ENCODE measurements around the gene KIRREL3. TPM values are rescaled to one million over a fixed set of nuclear protein-coding genes. Genes with fewer than 3 reads are reported as not detected.

KIRREL3 gene
- total RNA-seq, 5 donors from 2014 or later (not counting 1 experiment from before 2014, with no cell fraction given), result not detected

DNA sequence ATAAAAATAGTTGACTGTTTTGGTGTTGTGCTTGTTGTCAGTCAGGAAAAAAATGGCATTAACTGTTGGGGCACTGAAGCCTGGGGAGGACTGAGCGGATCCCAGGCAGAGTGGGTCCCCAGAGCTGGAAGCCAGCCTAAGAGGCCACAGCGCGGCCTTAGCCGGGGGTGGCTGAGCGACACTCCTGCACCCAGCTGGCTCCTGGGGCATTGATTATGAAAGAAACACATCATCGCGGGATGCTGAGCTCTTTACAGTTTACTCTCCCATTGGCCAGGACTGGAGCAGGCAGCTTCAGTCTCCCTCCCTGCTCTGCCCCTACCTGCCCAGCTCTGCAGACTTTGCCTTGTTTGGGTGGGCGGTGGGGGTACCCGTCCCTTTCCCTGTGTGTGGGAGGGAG lies 523.6 kb downstream of the KIRREL3 start:
- 77% methylated on average over 7 of the region's 9 CpGs for WGBS (ENCODE audit: insufficient coverage)
- no peak for ATAC-seq (replicated peaks in 1 of 4)
- no peak overlapping the region for H3K27ac Mint-ChIP-seq
- DNase-seq, result no peak
- no peak overlapping the region for H3K4me3 ChIP-seq (ENCODE audit: control insufficient read depth in 1 of 2, extremely low read depth in 1 of 2, low read length in 1 of 2)
- H3K4me1 ChIP-seq (ENCODE audit: control insufficient read depth in 1 of 2, extremely low read depth in 1 of 2, insufficient read depth in 2 of 2, low read length in 2 of 2), result peaks cover 11 to 20% of the 10 kb centered on the region in 2 experiments
- CTCF ChIA-PET, result interaction anchor here in 1 of 2 donors (0.6 to 0.7 kb wide), 2 partner anchors 38 to 41 kb away, joined by 3 to 5 read pairs; no protein-coding TSS in a partner anchor
- no peaks in the 10 kb centered on the region for H3K36me3 Mint-ChIP-seq
- no peaks in the 10 kb centered on the region for H3K9me3 Mint-ChIP-seq
- no peaks in the 10 kb centered on the region for H3K9me3 ChIP-seq
- no peaks in the 10 kb centered on the region for H3K36me3 ChIP-seq (ENCODE audit: control insufficient read depth in 2 of 2, extremely low read depth in 1 of 2, insufficient read depth in 1 of 2, low read length in 1 of 2)
- no peaks in the 10 kb centered on the region for H3K27me3 Mint-ChIP-seq
- no peak overlapping the region for H3K4me3 Mint-ChIP-seq
- POLR2A ChIA-PET, result no interaction called here
- H3K27me3 ChIP-seq (replicated peaks in 1 of 2; ENCODE audit: control insufficient read depth in 2 of 2, extremely low read depth in 1 of 2, insufficient read depth in 2 of 2, low read length in 1 of 2), result peaks cover 0 to 11% of the 10 kb centered on the region in 2 experiments
- H3K4me1 Mint-ChIP-seq, result peaks cover 13 to 22% (median 20%) of the 10 kb centered on the region in 3 donors
- no peak overlapping the region for H3K27ac ChIP-seq (ENCODE audit: low read length)

DNA sequence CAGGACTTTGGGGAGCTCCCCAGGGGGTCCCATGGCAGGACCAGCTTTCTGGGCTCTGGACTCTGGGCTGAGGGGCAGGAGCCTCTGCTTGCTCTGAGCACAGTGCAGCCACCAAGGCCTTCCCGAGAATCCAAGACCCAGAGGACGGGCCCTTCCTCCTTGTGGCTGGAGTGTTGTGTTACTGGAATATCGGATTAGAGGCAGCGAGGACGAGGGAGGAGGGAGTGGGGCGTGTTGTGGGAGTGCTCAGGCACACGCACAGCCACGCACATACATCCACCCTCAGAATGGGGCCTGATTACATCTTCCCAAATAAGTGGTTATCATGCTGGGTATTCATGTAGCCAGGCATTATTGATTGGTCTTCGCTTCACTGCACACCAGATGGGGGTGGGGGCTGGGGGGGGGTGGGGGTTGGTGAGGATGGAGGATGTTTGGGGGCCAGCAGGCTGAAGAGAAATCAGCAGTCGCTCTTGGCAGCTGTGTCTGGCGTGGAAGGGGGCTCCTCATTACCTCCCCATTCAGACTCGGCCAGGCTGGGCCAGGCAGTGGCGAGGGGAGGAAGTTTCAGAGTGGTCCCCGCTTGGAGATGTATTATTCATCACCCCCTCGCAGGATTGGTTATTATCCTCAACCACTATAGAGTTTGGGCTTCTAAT lies 524.2 kb downstream of the KIRREL3 start:
- Mint-ChIP-seq H3K4me3 (no peak overlapping the region), H3K27ac (no peak overlapping the region), H3K9me3 (no peaks in the 10 kb centered on the region), H3K27me3 (no peaks in the 10 kb centered on the region), H3K36me3 (no peaks in the 10 kb centered on the region), H3K4me1 (peaks cover 13 to 22% (median 20%) of the 10 kb centered on the region in 3 donors)
- Histone ChIP-seq H3K4me3 (ENCODE audit: control insufficient read depth in 1 of 2, extremely low read depth in 1 of 2, low read length in 1 of 2) (no peak overlapping the region), H3K36me3 (ENCODE audit: control insufficient read depth in 2 of 2, extremely low read depth in 1 of 2, insufficient read depth in 1 of 2, low read length in 1 of 2) (no peaks in the 10 kb centered on the region), H3K4me1 (ENCODE audit: control insufficient read depth in 1 of 2, extremely low read depth in 1 of 2, insufficient read depth in 2 of 2, low read length in 2 of 2) (peaks cover 11 to 20% of the 10 kb centered on the region in 2 experiments), H3K9me3 (no peaks in the 10 kb centered on the region), H3K27me3 (replicated peaks in 1 of 2; ENCODE audit: control insufficient read depth in 2 of 2, extremely low read depth in 1 of 2, insufficient read depth in 2 of 2, low read length in 1 of 2) (peaks cover 0 to 11% of the 10 kb centered on the region in 2 experiments), H3K27ac (ENCODE audit: low read length) (no peak overlapping the region)
- DNase-seq (no peak), ATAC-seq (replicated peaks in 1 of 4) (no peak)
- CTCF ChIA-PET, result interaction anchor here in 1 of 2 donors (0.6 to 0.7 kb wide), 2 partner anchors 37 to 42 kb away, joined by 3 to 5 read pairs; no protein-coding TSS in a partner anchor
- POLR2A ChIA-PET, result no interaction called here
- WGBS (ENCODE audit: insufficient coverage), result no CpG with 5 or more reads among the region's 15 CpGs

DNA sequence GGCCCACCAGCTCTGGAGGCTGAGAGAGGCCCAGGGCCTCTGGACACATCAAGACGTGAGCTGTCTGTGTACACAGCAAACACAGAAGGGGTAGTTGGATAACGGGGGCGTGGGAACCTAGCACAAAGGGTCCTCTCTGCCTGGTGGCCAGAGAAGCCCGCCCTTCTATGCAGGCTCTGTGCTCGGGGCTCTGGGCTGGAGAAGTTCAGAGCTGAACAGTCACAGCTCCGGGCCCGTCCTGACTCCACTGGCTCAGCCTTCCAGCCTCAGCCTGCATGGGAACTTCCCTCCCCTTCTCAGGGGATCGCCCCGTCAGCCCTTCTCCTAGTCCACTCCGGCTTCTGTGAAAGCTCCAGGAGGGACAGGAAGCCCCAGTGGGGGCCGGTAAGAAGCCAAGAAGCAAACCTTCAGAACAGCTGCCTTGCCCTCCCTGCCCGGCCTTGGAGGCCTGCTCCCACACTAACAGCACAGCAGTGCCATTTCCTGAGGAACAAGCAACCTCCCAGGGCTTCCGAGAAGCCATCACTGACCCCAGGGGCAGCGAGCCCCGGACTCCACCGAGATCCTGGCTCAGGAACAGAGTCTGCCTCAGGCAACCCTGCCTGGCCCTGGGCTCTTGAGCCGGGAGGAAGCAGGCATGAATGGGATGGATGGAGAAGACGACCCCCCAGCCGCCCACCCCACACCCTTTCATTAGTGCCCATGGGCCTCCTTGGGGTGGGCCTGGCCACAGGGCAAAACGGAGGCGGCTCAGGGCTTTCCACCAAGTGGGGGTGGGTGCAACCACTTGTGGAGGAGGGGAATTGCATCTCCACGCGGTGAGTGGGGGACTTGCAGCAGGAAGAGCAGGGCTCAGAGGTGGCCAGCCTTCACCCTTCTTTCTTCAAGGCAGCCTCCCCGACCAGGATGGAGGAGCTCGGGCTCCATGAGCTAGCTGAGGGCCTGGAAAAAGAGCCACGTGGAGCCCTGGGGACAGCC lies 525.3 kb downstream of the KIRREL3 start:
- Mint-ChIP-seq H3K9me3 (no peaks in the 10 kb centered on the region), H3K27ac (no peak overlapping the region), H3K4me3 (no peak overlapping the region), H3K27me3 (no peaks in the 10 kb centered on the region), H3K4me1 (peaks cover 8 to 16% (median 14%) of the 10 kb centered on the region in 3 donors), H3K36me3 (no peaks in the 10 kb centered on the region)
- Histone ChIP-seq H3K4me3 (ENCODE audit: control insufficient read depth in 1 of 2, extremely low read depth in 1 of 2, low read length in 1 of 2) (no peak overlapping the region), H3K36me3 (ENCODE audit: control insufficient read depth in 2 of 2, extremely low read depth in 1 of 2, insufficient read depth in 1 of 2, low read length in 1 of 2) (no peaks in the 10 kb centered on the region), H3K27me3 (replicated peaks in 1 of 2; ENCODE audit: control insufficient read depth in 2 of 2, extremely low read depth in 1 of 2, insufficient read depth in 2 of 2, low read length in 1 of 2) (peaks cover 0 to 8% of the 10 kb centered on the region in 2 experiments), H3K4me1 (ENCODE audit: control insufficient read depth in 1 of 2, extremely low read depth in 1 of 2, insufficient read depth in 2 of 2, low read length in 2 of 2) (peaks cover 9 to 16% of the 10 kb centered on the region in 2 experiments), H3K9me3 (no peaks in the 10 kb centered on the region), H3K27ac (ENCODE audit: low read length) (no peak overlapping the region)
- DNase-seq (no peak), ATAC-seq (replicated peaks in 1 of 4) (no peak)
- CTCF ChIA-PET, result no interaction called here
- POLR2A ChIA-PET, result no interaction called here
- WGBS (ENCODE audit: insufficient coverage), result 73% methylated on average over 16 of the region's 26 CpGs

DNA sequence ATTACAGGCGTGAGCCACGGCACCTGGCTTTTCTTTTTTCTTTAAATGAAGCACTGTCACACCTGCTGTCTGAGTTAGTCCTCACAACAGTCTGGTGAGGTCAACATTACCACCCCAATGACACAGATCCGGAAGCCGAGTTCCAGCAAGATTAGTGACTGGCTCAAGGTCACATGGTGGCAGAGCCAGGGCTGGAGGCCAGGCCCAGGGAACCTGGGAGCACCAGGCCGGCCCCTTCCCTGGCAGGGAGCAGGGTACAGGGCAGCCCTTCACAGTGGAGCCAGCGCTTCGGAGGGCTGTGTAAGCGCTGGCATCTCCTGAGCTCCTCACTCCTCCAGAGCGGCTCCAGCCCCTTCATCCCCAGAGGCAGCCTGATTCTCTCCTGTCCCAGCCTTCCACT lies 526.4 kb downstream of the KIRREL3 start:
- no peak overlapping the region for H3K4me3 Mint-ChIP-seq

DNA sequence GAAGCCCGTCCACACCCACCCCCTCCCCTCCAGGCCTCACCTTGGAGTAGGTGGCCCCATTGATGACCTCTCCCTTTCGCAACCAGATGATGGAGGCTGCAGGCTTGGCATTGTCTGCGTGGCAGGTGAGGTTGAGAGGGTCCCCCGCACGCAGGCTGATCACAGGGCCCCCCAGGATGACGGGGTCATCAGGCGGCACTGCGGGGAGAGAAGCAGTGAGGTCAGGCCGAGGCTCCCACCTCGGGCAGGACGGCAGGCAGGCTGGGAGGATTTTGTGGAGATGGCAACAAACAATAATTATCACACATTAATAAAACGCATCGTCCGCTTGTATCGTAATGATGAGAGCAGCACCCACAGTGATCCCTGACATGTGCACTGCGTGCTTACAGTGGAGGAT lies 527.3 kb downstream of the KIRREL3 start:
- ATAC-seq (replicated peaks in 1 of 4) (no peak), DNase-seq (no peak)
- CTCF ChIA-PET, result no interaction called here
- H3K36me3 ChIP-seq (ENCODE audit: control insufficient read depth in 2 of 2, extremely low read depth in 1 of 2, insufficient read depth in 1 of 2, low read length in 1 of 2), result no peaks in the 10 kb centered on the region
- POLR2A ChIA-PET, result no interaction called here
- H3K4me3 ChIP-seq (ENCODE audit: control insufficient read depth in 1 of 2, extremely low read depth in 1 of 2, low read length in 1 of 2), result no peak overlapping the region
- H3K9me3 ChIP-seq, result no peaks in the 10 kb centered on the region
- H3K36me3 Mint-ChIP-seq, result no peaks in the 10 kb centered on the region
- H3K27ac ChIP-seq (ENCODE audit: low read length), result no peak overlapping the region
- H3K27ac Mint-ChIP-seq, result no peak overlapping the region
- H3K9me3 Mint-ChIP-seq, result no peaks in the 10 kb centered on the region
- peaks cover 5 to 17% of the 10 kb centered on the region in 2 experiments for H3K4me1 ChIP-seq (ENCODE audit: control insufficient read depth in 1 of 2, extremely low read depth in 1 of 2, insufficient read depth in 2 of 2, low read length in 2 of 2)
- no peak overlapping the region for H3K4me3 Mint-ChIP-seq
- peaks cover 8 to 10% (median 9%) of the 10 kb centered on the region in 3 donors for H3K4me1 Mint-ChIP-seq
- no peaks in the 10 kb centered on the region for H3K27me3 Mint-ChIP-seq
- 98% methylated on average over 7 of the region's 16 CpGs for WGBS (ENCODE audit: insufficient coverage)
- H3K27me3 ChIP-seq (replicated peaks in 1 of 2; ENCODE audit: control insufficient read depth in 2 of 2, extremely low read depth in 1 of 2, insufficient read depth in 2 of 2, low read length in 1 of 2), result peaks cover 0 to 7% of the 10 kb centered on the region in 2 experiments

More for the DNA sequence above, 526.4 kb downstream of the KIRREL3 start:
- Histone ChIP-seq H3K4me1 (ENCODE audit: control insufficient read depth in 1 of 2, extremely low read depth in 1 of 2, insufficient read depth in 2 of 2, low read length in 2 of 2) (peaks cover 8 to 14% of the 10 kb centered on the region in 2 experiments), H3K27ac (ENCODE audit: low read length) (no peak overlapping the region), H3K4me3 (ENCODE audit: control insufficient read depth in 1 of 2, extremely low read depth in 1 of 2, low read length in 1 of 2) (no peak overlapping the region), H3K36me3 (ENCODE audit: control insufficient read depth in 2 of 2, extremely low read depth in 1 of 2, insufficient read depth in 1 of 2, low read length in 1 of 2) (no peaks in the 10 kb centered on the region), H3K9me3 (no peaks in the 10 kb centered on the region), H3K27me3 (replicated peaks in 1 of 2; ENCODE audit: control insufficient read depth in 2 of 2, extremely low read depth in 1 of 2, insufficient read depth in 2 of 2, low read length in 1 of 2) (peaks cover 0 to 8% of the 10 kb centered on the region in 2 experiments)
- H3K9me3 Mint-ChIP-seq, result no peaks in the 10 kb centered on the region
- no peaks in the 10 kb centered on the region for H3K27me3 Mint-ChIP-seq
- H3K27ac Mint-ChIP-seq, result no peak overlapping the region
- ChIA-PET CTCF (no interaction called here), POLR2A (no interaction called here)
- ATAC-seq (replicated peaks in 1 of 4) (no peak), DNase-seq (no peak)
- 71% methylated on average over 6 of the region's 9 CpGs for WGBS (ENCODE audit: insufficient coverage)
- no peaks in the 10 kb centered on the region for H3K36me3 Mint-ChIP-seq
- H3K4me1 Mint-ChIP-seq, result peaks cover 8 to 14% (median 14%) of the 10 kb centered on the region in 3 donors

DNA sequence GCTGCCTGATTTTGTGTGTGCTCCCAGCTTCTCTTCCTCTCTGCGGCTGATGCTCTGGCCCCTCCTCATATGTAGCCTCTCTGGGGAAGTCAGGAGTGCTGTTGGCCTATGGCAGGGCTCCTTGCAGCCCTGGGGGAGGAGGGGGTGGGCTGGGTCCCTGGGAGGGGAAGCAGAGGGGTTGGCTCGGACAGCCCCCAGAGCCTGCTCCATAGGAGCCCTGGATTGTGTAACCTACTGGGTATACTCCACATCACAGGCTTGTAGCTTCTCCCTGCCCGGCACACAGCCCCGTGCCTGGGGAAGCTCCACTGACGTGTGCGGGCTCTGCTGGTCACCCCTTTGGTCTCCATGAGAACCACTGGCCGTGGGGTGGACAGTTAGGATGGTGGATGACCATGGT lies 531.3 kb downstream of the KIRREL3 start:
- H3K27ac Mint-ChIP-seq, result no peak overlapping the region
- H3K9me3 Mint-ChIP-seq, result no peaks in the 10 kb centered on the region
- no peak overlapping the region for H3K4me3 Mint-ChIP-seq
- Histone ChIP-seq H3K27ac (ENCODE audit: low read length) (no peak overlapping the region), H3K36me3 (ENCODE audit: control insufficient read depth in 2 of 2, extremely low read depth in 1 of 2, insufficient read depth in 1 of 2, low read length in 1 of 2) (no peaks in the 10 kb centered on the region), H3K4me1 (ENCODE audit: control insufficient read depth in 1 of 2, extremely low read depth in 1 of 2, insufficient read depth in 2 of 2, low read length in 2 of 2) (peaks cover 9 to 41% of the 10 kb centered on the region in 2 experiments), H3K9me3 (no peaks in the 10 kb centered on the region), H3K27me3 (replicated peaks in 1 of 2; ENCODE audit: control insufficient read depth in 2 of 2, extremely low read depth in 1 of 2, insufficient read depth in 2 of 2, low read length in 1 of 2) (peaks cover 0 to 17% of the 10 kb centered on the region in 2 experiments), H3K4me3 (ENCODE audit: control insufficient read depth in 1 of 2, extremely low read depth in 1 of 2, low read length in 1 of 2) (no peak overlapping the region)
- CTCF ChIA-PET, result interaction anchor here in 1 of 2 donors (1.2 kb wide), 1 partner anchor 11 kb away, joined by 8 read pairs; no protein-coding TSS in a partner anchor
- ATAC-seq (replicated peaks in 1 of 4), result no peak
- peaks cover 13 to 26% (median 14%) of the 10 kb centered on the region in 3 donors for H3K4me1 Mint-ChIP-seq
- H3K27me3 Mint-ChIP-seq, result peaks cover 1 to 4% of the 10 kb centered on the region in 2 donors
- WGBS (ENCODE audit: insufficient coverage), result no CpG with 5 or more reads among the region's 7 CpGs
- no peaks in the 10 kb centered on the region for H3K36me3 Mint-ChIP-seq
- no peak for DNase-seq
- POLR2A ChIA-PET, result interaction anchor here in 1 of 2 donors (0.7 kb wide), 1 partner anchor 730 kb away, joined by 3 read pairs; no protein-coding TSS in a partner anchor
